Keratinocyte (primary cell): ENCODE results near the gene SDE2.

ENCODE experiments used
- EZH2 ChIP-seq: IDR thresholded peaks from one replicate; pipeline ENCODE4 v1.6.1; 2012; ENCODE audit warnings: inconsistent platforms, mild to moderate bottlenecking, low read length, moderate library complexity
- TF ChIP-seq, protein P1 (sequence below), 3 experiments: IDR thresholded peaks in 1 of 3; conservative IDR thresholded peaks in 1 of 3; optimal IDR thresholded peaks in 1 of 3; 2 replicates in 2 of 3; 3 replicates in 1 of 3; pipeline versions ENCODE3 to v1.5.1; 2011; ENCODE audit warnings: low read length in 3 of 3, mild to moderate bottlenecking in 3 of 3, moderate library complexity in 2 of 3, control low read depth in 1 of 3, inconsistent platforms in 1 of 3; ENCODE audit not compliant: insufficient read depth in 2 of 3; ENCODE audit errors: extremely low read depth in 1 of 3

DNA sequence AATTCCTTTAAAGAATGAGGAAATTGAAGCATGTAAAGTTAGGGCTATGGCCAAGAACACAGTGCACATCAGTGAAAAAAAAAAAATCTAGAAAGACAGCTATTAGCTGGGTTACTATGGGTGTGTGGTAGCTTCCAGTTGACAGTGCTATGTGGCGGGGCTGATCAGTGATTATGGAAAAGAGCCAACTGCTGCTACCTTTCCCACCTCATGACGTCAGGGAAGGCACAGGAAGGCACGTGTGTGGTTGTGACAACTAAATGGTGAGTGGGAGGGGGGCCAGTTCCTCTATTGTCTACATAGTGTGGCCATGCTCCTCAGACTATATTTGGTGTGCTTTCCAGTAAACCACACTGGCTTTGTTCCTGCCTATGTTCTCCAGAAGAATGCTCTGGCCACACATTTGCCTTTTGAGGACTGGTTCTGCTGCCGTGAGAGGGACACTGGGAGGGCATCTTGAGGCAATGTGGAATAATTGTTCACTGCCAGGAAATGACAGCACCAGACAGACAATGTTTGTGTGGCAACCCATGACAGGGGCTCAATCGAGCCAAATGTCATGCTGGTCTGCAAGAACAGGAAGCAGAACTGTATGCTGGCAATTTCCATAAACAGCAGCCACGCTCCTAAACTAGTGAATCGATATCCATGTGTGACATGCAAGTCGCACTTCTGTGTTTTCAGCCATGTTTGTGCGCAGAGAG is 3.0 kb upstream of the SDE2 start:
- TF ChIP-seq, protein P1, sequence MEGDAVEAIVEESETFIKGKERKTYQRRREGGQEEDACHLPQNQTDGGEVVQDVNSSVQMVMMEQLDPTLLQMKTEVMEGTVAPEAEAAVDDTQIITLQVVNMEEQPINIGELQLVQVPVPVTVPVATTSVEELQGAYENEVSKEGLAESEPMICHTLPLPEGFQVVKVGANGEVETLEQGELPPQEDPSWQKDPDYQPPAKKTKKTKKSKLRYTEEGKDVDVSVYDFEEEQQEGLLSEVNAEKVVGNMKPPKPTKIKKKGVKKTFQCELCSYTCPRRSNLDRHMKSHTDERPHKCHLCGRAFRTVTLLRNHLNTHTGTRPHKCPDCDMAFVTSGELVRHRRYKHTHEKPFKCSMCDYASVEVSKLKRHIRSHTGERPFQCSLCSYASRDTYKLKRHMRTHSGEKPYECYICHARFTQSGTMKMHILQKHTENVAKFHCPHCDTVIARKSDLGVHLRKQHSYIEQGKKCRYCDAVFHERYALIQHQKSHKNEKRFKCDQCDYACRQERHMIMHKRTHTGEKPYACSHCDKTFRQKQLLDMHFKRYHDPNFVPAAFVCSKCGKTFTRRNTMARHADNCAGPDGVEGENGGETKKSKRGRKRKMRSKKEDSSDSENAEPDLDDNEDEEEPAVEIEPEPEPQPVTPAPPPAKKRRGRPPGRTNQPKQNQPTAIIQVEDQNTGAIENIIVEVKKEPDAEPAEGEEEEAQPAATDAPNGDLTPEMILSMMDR (optimal IDR thresholded peaks at IDR 0.05 in 1 of 3, IDR thresholded peaks at IDR 0.05 in 1 of 3, conservative IDR thresholded peaks at IDR 0.05 in 1 of 3; ENCODE audit: extremely low read depth in 1 of 3, insufficient read depth in 2 of 3, low read length in 3 of 3), result no peak
- no peak for TF ChIP-seq EZH2
